Neural cell (in vitro differentiated cells): Measurements from ENCODE around the gene ANXA4. TPM values are rescaled to one million over a fixed set of nuclear protein-coding genes. Genes with fewer than 3 reads are reported as not detected.

Experiments used
- H2AFZ ChIP-seq: fragments of 200-600, 300-800 bp; sonication (generic), shearing (Covaris generic); 2 replicates; pipeline ENCODE4 v1.6.0; 2014; ENCODE audit warnings: low read depth, mild to moderate bottlenecking, antibody characterized with exemption, low read length, moderate library complexity
- H3F3A ChIP-seq: fragments of 200-600 bp; shearing (Covaris generic); 2 replicates; pipeline ENCODE4 v1.6.1; 2016; ENCODE audit warnings: mild to moderate bottlenecking, moderate library complexity, mixed read lengths, antibody characterized with exemption, low read length; ENCODE audit not compliant: insufficient read depth, poor library complexity, severe bottlenecking
- H3K27ac ChIP-seq: fragments of 200-600, 300-800 bp; sonication (generic), shearing (Covaris generic); 2 replicates; pipeline ENCODE4 v1.5.1; 2014; ENCODE audit warnings: mild to moderate bottlenecking, low read length, moderate library complexity
- H3K27me3 ChIP-seq: fragments of 300-800, 200-600 bp; sonication (generic), shearing (Covaris generic); 2 replicates; pipeline ENCODE4 v1.6.0; 2014; ENCODE audit warnings: mild to moderate bottlenecking, low read depth, low read length, moderate library complexity; ENCODE audit not compliant: insufficient read depth
- H3K36me3 ChIP-seq: fragments of 300-800, 200-600 bp; sonication (generic), shearing (Covaris generic); 2 replicates; pipeline ENCODE4 v1.5.1; 2014; ENCODE audit warnings: mild to moderate bottlenecking, antibody characterized with exemption, low read length, moderate library complexity; ENCODE audit not compliant: insufficient read depth
- H3K4me2 ChIP-seq: fragments of 300-800, 200-600 bp; sonication (generic), shearing (Covaris generic); 2 replicates; pipeline ENCODE4 v1.6.0; 2014; ENCODE audit warnings: mild to moderate bottlenecking, low read length
- H3K4me3 ChIP-seq: fragments of 300-800, 200-600 bp; sonication (generic), shearing (Covaris generic); 2 replicates; pipeline ENCODE4 v1.5.1; 2014; ENCODE audit warnings: mild to moderate bottlenecking, low read length, moderate library complexity
- H3K79me2 ChIP-seq: fragments of 200-600 bp; shearing (Covaris generic); replicated peaks from 2 replicates; pipeline ENCODE4 v1.6.0; 2014; ENCODE audit warnings: mild to moderate bottlenecking, low read length, moderate library complexity; ENCODE audit not compliant: insufficient read depth
- H3K9ac ChIP-seq: fragments of 300-800, 200-600 bp; sonication (generic), shearing (Covaris generic); 2 replicates; pipeline ENCODE4 v1.6.1; 2016; ENCODE audit warnings: mild to moderate bottlenecking, low read length, mixed read lengths
- H3K9me2 ChIP-seq: fragments of 200-600 bp; shearing (Covaris generic); 2 replicates; pipeline ENCODE4 v1.6.1; 2016; ENCODE audit warnings: mild to moderate bottlenecking, low read length, mixed read lengths; ENCODE audit not compliant: insufficient read depth
- H3K9me3 ChIP-seq: fragments of 200-600, 300-800 bp; sonication (generic), shearing (Covaris generic); 2 replicates; pipeline ENCODE4 v1.6.1; 2016; ENCODE audit warnings: mild to moderate bottlenecking, mixed run types, low read length, moderate library complexity, mixed read lengths
- H4K20me1 ChIP-seq: fragments of 200-600 bp; shearing (Covaris generic); 2 replicates; pipeline ENCODE4 v1.6.1; 2016; ENCODE audit warnings: mild to moderate bottlenecking, mixed run types; ENCODE audit not compliant: insufficient read depth
- EP300 ChIP-seq: fragments of 450-650 bp; conservative IDR thresholded peaks from 2 replicates; pipeline ENCODE4 v1.6.1; 2014; ENCODE audit warnings: antibody characterized with exemption, mild to moderate bottlenecking, moderate library complexity; ENCODE audit not compliant: poor library complexity, severe bottlenecking
- EZH2 ChIP-seq: fragments of 200-600, 300-800 bp; shearing (Covaris generic), sonication (generic); IDR thresholded peaks from 2 replicates; pipeline ENCODE4 v1.6.1; 2014; ENCODE audit warnings: antibody characterized with exemption, low read length, borderline replicate concordance, mild to moderate bottlenecking; ENCODE audit not compliant: insufficient read depth, poor library complexity, severe bottlenecking
- MXI1 ChIP-seq: fragments of 450-650 bp; conservative IDR thresholded peaks from 2 replicates; pipeline ENCODE4 v1.6.1; 2014; ENCODE audit warnings: antibody characterized with exemption, mild to moderate bottlenecking; ENCODE audit not compliant: poor library complexity, severe bottlenecking
- POLR2AphosphoS5 ChIP-seq: IDR thresholded peaks from 2 replicates; pipeline ENCODE4 v1.6.1; 2012
- RAD21 ChIP-seq: fragments of 450-650 bp; conservative IDR thresholded peaks from 2 replicates; pipeline ENCODE4 v1.6.1; 2014; ENCODE audit warnings: antibody characterized with exemption, mild to moderate bottlenecking, moderate library complexity
- REST ChIP-seq: IDR thresholded peaks from 2 replicates; pipeline ENCODE4 v1.6.1; 2012; ENCODE audit warnings: borderline replicate concordance
- SMC3 ChIP-seq: fragments of 450-650 bp; conservative IDR thresholded peaks from 2 replicates; pipeline ENCODE4 v1.6.1; 2014; ENCODE audit warnings: antibody characterized with exemption, mild to moderate bottlenecking, moderate library complexity; ENCODE audit not compliant: poor library complexity
- TAF1 ChIP-seq: IDR thresholded peaks from 2 replicates; pipeline ENCODE4 v1.6.1; 2012; ENCODE audit warnings: low read depth
- polyA plus RNA-seq: library from polyadenylated mRNA; depleted of rRNA; stranded (reverse); fragments of >200 nt; gene quantifications from 2 replicates; pipeline ENCODE4 v1.2.3, GENCODE V29; 2014
- TF ChIP-seq, protein P1 (sequence below): fragments of 450-650 bp; IDR thresholded peaks from 2 replicates; pipeline ENCODE4 v1.5.1; 2014; ENCODE audit warnings: antibody characterized with exemption, mild to moderate bottlenecking, moderate library complexity; ENCODE audit not compliant: poor library complexity, severe bottlenecking

ANXA4 gene
- polyA plus RNA-seq, 1 donor from 2014 or later, result 1.8 TPM

- H2AFZ ChIP-seq, result no peak overlapping the region
- no peaks in the 10 kb centered on the region for H3K9me2 ChIP-seq
- H3K27ac ChIP-seq, result no peak overlapping the region
- H3K79me2 ChIP-seq, result no peaks in the 10 kb centered on the region
- no peaks in the 10 kb centered on the region for H3K27me3 ChIP-seq
- H3K9ac ChIP-seq, result no peak overlapping the region
- no peak for TF ChIP-seq RAD21
- TF ChIP-seq EZH2, result no peak
- no peak for TF ChIP-seq REST
- TF ChIP-seq POLR2AphosphoS5, result no peak
- no peak for TF ChIP-seq TAF1
- no peak for TF ChIP-seq MXI1
- TF ChIP-seq, protein P1, sequence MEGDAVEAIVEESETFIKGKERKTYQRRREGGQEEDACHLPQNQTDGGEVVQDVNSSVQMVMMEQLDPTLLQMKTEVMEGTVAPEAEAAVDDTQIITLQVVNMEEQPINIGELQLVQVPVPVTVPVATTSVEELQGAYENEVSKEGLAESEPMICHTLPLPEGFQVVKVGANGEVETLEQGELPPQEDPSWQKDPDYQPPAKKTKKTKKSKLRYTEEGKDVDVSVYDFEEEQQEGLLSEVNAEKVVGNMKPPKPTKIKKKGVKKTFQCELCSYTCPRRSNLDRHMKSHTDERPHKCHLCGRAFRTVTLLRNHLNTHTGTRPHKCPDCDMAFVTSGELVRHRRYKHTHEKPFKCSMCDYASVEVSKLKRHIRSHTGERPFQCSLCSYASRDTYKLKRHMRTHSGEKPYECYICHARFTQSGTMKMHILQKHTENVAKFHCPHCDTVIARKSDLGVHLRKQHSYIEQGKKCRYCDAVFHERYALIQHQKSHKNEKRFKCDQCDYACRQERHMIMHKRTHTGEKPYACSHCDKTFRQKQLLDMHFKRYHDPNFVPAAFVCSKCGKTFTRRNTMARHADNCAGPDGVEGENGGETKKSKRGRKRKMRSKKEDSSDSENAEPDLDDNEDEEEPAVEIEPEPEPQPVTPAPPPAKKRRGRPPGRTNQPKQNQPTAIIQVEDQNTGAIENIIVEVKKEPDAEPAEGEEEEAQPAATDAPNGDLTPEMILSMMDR, result no peak
- TF ChIP-seq SMC3, result no peak
- no peak for TF ChIP-seq EP300
- H3K36me3 ChIP-seq, result no peaks in the 10 kb centered on the region
- H3K9me3 ChIP-seq, result no peaks in the 10 kb centered on the region
- H3F3A ChIP-seq, result no peaks in the 10 kb centered on the region
- no peaks in the 10 kb centered on the region for H4K20me1 ChIP-seq
- no peak overlapping the region for H3K4me3 ChIP-seq
- H3K4me2 ChIP-seq, result no peak overlapping the region
These were observed 33.3 kb downstream of the ANXA4 start for GRCh38 chr2:69774984-69775982.

- Histone ChIP-seq H3K9me2 (no peaks in the 10 kb centered on the region), H2AFZ (no peak overlapping the region), H3K9ac (no peak overlapping the region), H3F3A (no peaks in the 10 kb centered on the region), H3K36me3 (no peaks in the 10 kb centered on the region), H3K4me2 (no peak overlapping the region), H3K4me3 (no peak overlapping the region), H3K9me3 (no peaks in the 10 kb centered on the region), H3K79me2 (no peaks in the 10 kb centered on the region), H3K27ac (no peak overlapping the region), H4K20me1 (no peaks in the 10 kb centered on the region), H3K27me3 (no peaks in the 10 kb centered on the region)
- TF ChIP-seq SMC3 (no peak), RAD21 (no peak), REST (no peak)
These were observed 35.2 kb downstream of the ANXA4 start for GRCh38 chr2:69776886-69777785.
